Motor neuron (in vitro differentiated cells): ENCODE results near the gene MPDZ. TPM values are rescaled to one million over a fixed set of nuclear protein-coding genes. Genes with fewer than 3 reads are reported as not detected.
A peak's percentile ranks its signal among the peaks of the same experiment; 100 is the strongest.

Experiments
- ATAC-seq, 8 experiments: fragments of 200-7000 bp; cut with Tn5 transposase; replicated peaks in 6 of 8; 2 replicates each; pipeline ENCODE4 v1.8.0; 2021; ENCODE audit warnings: mild to moderate bottlenecking in 8 of 8, moderate library complexity in 8 of 8
- H3K27ac ChIP-seq, 2 donors: fragments of 250-450 bp; sonication (Bioruptor Pico); 2 replicates each; pipeline ENCODE4 v1.9.0; 2021; ENCODE audit warnings: antibody characterized with exemption in 2 of 2, mild to moderate bottlenecking in 2 of 2, moderate library complexity in 1 of 2
- H3K4me1 ChIP-seq, 2 donors: fragments of 250-450 bp; sonication (Bioruptor Pico); replicated peaks in 1 of 2; 2 replicates each; pipeline ENCODE4 v1.6.1; 2021; ENCODE audit warnings: antibody characterized with exemption in 2 of 2, mild to moderate bottlenecking in 2 of 2, moderate library complexity in 1 of 2
- H3K4me3 ChIP-seq, 5 donors: fragments of 250-450 bp; sonication (Bioruptor Pico); 2 replicates each; pipeline ENCODE4 v1.9.0; 2021; ENCODE audit warnings: antibody characterized with exemption in 5 of 5, mild to moderate bottlenecking in 5 of 5, moderate library complexity in 4 of 5
- WGBS, 10 experiments: fragments of 450-650 bp; shearing (Covaris generic); methylation state at CpG; one replicate each; pipeline ENCODE4 v1.0.0; 2022; 5-methylcytosine and 5-hydroxymethylcytosine counted together
- in situ Hi-C, 9 experiments: fragments of 400-800 bp; cut with MboI; loops; one replicate each; pipeline ENCODE4 v1.15.0; 2021; ENCODE audit warnings: low sequenced_read_pairs in 9 of 9, low pct_unique_long_range_greater_than_20kb in 2 of 9; ENCODE audit not compliant: unreplicated experiment in 9 of 9
- total RNA-seq, 8 experiments: library from RNA; unstranded; fragments of 300-600 nt; gene quantifications; 2 replicates each; pipeline versions ENCODE4 v1.2.3 to v1.2.4, GENCODE V29; 2022

MPDZ gene
- total RNA-seq, 8 experiments from 2014 or later = 19.5 to 81.8 (median 27.1) TPM

DNA sequence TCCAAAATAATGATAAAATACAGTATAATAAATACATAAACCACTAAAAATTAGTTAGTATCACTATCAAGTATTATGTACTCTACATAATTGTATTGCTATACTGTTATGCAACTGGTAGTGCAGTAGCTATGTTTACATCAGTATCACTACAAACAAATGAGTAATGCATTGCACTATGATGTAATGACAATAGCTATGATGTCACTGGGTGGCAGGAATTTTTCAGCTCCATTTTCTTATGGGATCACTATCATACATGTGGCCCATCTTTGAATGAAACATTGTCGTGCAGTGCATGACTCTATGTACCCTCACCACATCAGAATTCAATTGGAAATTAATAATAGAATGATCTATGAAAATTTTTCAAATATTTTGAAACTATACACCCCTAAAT is 201.3 kb downstream of the MPDZ start:
- Histone ChIP-seq H3K4me3 (no peak overlapping the region), H3K27ac (no peak overlapping the region), H3K4me1 (no peaks in the 10 kb centered on the region)
- ATAC-seq = peak in 1 of 8 experiments; percentile 34
- 57 to 100% (median 86%) methylated on average over 1 of the region's 1 CpG; no CpG with 5 or more reads in 1 of the 10 experiments for WGBS, 10 experiments
- in situ Hi-C loops = loop anchor here in 3 of 9 experiments (25.0 kb wide), 2 partner anchors 141 to 366 kb away; no protein-coding TSS in a partner anchor

DNA sequence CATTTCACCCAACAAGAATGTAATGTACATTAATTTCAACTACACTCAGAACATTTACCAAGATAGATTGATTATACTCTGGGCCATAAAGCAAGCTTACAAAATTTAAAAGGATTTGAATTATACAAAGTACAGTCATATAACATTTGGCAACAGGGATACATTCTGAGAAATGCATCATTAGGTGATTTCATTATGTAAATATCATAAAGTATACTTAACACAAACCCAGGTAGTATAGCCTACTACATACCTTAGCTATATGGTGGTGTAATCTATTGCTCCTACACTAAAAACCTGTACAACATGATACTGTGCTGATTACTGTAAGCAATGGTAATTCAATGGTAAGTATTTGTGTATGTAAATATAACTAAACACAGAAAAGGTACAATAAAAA is 202.9 kb downstream of the MPDZ start:
- H3K27ac ChIP-seq = no peak overlapping the region
- in situ Hi-C loops = loop anchor here in 3 of 9 experiments (25.0 kb wide), 2 partner anchors 139 to 364 kb away; no protein-coding TSS in a partner anchor
- no peak for ATAC-seq
- no peaks in the 10 kb centered on the region for H3K4me1 ChIP-seq
- H3K4me3 ChIP-seq = no peak overlapping the region

DNA sequence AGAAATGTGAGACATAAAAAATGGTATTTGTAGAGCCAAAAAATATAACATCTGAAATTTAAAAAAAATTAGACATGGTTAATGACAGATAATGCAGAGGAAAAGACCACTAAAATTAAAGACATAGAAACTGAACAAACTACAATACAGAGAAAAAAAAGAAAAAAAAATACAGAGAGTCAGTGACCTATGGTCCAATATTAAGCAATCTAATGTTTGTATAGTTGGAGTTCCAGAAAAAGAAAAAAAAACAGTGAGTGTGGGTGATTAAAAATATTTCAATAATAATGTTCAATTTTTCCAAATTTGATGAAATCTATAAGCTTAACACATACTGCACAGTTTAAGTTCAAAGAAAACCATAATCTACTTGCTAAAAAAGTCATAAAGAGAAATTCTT is 207.6 kb downstream of the MPDZ start:
- Histone ChIP-seq H3K4me1 (no peaks in the 10 kb centered on the region), H3K4me3 (no peak overlapping the region), H3K27ac (no peak overlapping the region)
- in situ Hi-C loops = loop anchor here in 1 of 9 experiments (25.0 kb wide), 1 partner anchor 360 kb away; no protein-coding TSS in a partner anchor
- no peak for ATAC-seq

- no peak overlapping the region for H3K27ac ChIP-seq
- no peaks in the 10 kb centered on the region for H3K4me1 ChIP-seq
- no peak overlapping the region for H3K4me3 ChIP-seq
- peak in 1 of 8 experiments; percentile 15 for ATAC-seq
- in situ Hi-C loops = loop anchor here in 1 of 9 experiments (25.0 kb wide), 1 partner anchor 359 kb away; no protein-coding TSS in a partner anchor
- 56 to 98% (median 91%) methylated on average over 2 to 12 of the region's 12 CpGs for WGBS, 10 experiments
These were observed 208.6 kb downstream of the MPDZ start for GRCh38 chr9:13070612-13071595.

- in situ Hi-C loops = loop anchor here in 1 of 9 experiments (25.0 kb wide), 1 partner anchor 357 kb away; no protein-coding TSS in a partner anchor
- Histone ChIP-seq H3K4me1 (no peaks in the 10 kb centered on the region), H3K27ac (no peak overlapping the region), H3K4me3 (no peak overlapping the region)
- peak in 3 of 8 experiments; percentile 31 to 79 (median 42) for ATAC-seq
- 26 to 100% (median 71%) methylated on average over 1 to 3 of the region's 3 CpGs; no CpG with 5 or more reads in 2 of the 10 experiments for WGBS, 10 experiments
These were observed 210.0 kb downstream of the MPDZ start for GRCh38 chr9:13069498-13069897.

GRCh38 chr9:13064676-13065075 is 214.8 kb downstream of the MPDZ start:
- H3K4me3 ChIP-seq = no peak overlapping the region
- WGBS, 10 experiments = 0 to 64% (median 38%) methylated on average over 1 of the region's 1 CpG; no CpG with 5 or more reads in 3 of the 10 experiments
- H3K27ac ChIP-seq = no peak overlapping the region
- ATAC-seq = no peak
- no peaks in the 10 kb centered on the region for H3K4me1 ChIP-seq
- in situ Hi-C loops = loop anchor here in 1 of 9 experiments (25.0 kb wide), 1 partner anchor 352 kb away; no protein-coding TSS in a partner anchor

- Histone ChIP-seq H3K27ac (no peak overlapping the region), H3K4me1 (no peaks in the 10 kb centered on the region), H3K4me3 (no peak overlapping the region)
- peak in 3 of 8 experiments; percentile 79 to 99 (median 96) for ATAC-seq
- in situ Hi-C loops = loop anchor here in 1 of 9 experiments (25.0 kb wide), 1 partner anchor 352 kb away; no protein-coding TSS in a partner anchor
These were observed 215.5 kb downstream of the MPDZ start for GRCh38 chr9:13063880-13064459.

DNA sequence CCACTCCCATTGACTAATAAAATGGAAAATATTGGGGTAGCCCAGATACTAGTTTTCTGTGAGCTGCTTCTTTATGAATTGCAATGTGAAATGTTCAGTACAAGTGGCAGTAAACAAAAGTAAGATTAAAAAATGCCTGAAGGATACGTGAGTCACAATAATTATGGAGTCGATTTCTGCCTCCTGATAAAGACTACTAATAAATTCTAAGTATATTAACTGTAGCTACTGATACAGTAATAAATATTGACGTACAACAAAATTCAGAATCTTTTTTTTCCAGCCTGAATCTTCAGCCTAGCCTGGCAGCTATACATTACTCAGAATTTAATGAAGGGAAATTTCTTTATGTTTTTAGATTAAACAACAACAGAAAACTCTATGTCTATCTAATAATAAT is 218.1 kb downstream of the MPDZ start:
- no peak overlapping the region for H3K4me3 ChIP-seq
- no peak overlapping the region for H3K27ac ChIP-seq
- in situ Hi-C loops = loop anchor here in 1 of 9 experiments (25.0 kb wide), 1 partner anchor 349 kb away; no protein-coding TSS in a partner anchor
- no peaks in the 10 kb centered on the region for H3K4me1 ChIP-seq
- WGBS, 10 experiments = 44 to 92% (median 62%) methylated on average over 2 to 3 of the region's 3 CpGs; no CpG with 5 or more reads in 1 of the 10 experiments
- no peak for ATAC-seq
